KBM-7 (cell line): Measurements from ENCODE around the gene ADAM12.
"Not testable (repeated sequence)": the region's sequence is repeated elsewhere in the genome, so short reads cannot be mapped to it uniquely, and the experiment has no call there.

Source experiments
- DNase-seq: peaks from one replicate; pipeline ENCODE4 v3.0.0-alpha.2; 2015
- in situ Hi-C: fragments of 300-500 bp; cut with MboI; formaldehyde crosslinking; loops from 2 replicates; pipeline ENCODE4 v1.14.3; 2020; ENCODE audit warnings: low sequenced_read_pairs, low pct_unique_long_range_greater_than_20kb, mixed read lengths

Gene ADAM12

GRCh38 chr10:125989791-125990190, 398.5 kb downstream of the ADAM12 start:
- in situ Hi-C loops: loop anchor here (25.0 kb wide), 1 partner anchor 523 kb away; no protein-coding TSS in a partner anchor

DNA sequence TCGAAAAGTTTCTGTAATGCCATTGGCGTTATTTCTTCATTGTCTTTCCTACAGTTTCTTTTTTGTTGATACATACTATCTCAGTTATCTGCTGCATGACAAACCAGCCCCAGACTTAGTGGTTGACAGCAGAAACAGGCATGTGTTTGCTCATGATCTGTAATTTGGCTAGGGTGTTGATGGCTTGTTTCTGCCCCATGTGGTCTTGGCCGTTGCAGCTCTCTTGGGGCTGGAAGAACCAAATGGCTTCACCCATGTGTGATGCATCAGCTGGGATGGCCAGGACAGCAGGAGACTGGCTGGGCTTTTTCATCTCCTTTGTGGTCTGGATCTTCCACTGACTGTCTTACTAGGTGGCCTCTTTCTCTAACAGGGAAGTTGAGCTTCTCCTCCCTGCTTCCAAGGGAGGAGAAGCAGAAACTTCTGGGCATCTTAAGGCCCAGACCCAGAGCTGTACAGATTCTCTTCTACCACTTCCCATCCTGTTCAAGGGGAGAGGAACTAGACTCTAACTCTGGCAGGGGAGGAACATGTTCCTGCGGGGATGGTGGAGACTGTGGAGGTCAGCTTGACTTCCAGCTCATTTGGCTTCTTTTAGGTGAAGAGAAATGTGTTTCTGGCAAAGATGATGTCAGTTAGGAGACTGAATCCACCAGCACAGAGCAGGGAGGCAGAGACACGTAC, 402.6 kb downstream of the ADAM12 start:
- no peak for DNase-seq
- in situ Hi-C loops: loop anchor here (25.0 kb wide), 1 partner anchor 527 kb away; no protein-coding TSS in a partner anchor

More at GRCh38 chr10:125989791-125990190, 398.5 kb downstream of the ADAM12 start:
- DNase-seq: no peak

GRCh38 chr10:125984865-125985495, 403.3 kb downstream of the ADAM12 start:
- no peak for DNase-seq
- in situ Hi-C loops: loop anchor here (25.0 kb wide), 1 partner anchor 527 kb away; no protein-coding TSS in a partner anchor

DNA sequence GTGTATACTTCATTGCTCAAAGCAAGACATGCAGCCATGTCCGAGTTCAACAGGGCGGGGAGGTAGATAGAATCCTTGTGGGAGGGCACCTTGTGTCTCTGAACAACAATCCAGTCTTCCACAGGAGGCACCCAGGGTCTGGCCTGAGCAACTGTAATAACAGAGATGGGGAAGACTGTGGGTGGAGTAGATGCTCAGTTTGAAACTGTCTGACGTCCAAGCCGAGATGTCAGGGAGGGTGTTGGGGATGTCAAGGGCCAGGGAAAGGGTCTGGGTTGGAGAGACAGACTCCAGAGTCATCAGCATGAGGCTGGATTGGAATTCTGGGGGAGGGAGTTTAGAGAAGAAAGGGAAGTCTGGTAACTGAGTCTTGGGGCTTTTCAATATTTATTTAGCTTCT, 403.9 kb downstream of the ADAM12 start:
- no peak for DNase-seq
- in situ Hi-C loops: loop anchor here (25.0 kb wide), 1 partner anchor 528 kb away; no protein-coding TSS in a partner anchor

- in situ Hi-C loops: loop anchor here (25.0 kb wide), 1 partner anchor 529 kb away; no protein-coding TSS in a partner anchor
These were observed 404.6 kb downstream of the ADAM12 start for GRCh38 chr10:125983656-125984055.

GRCh38 chr10:125983161-125983560, 405.1 kb downstream of the ADAM12 start:
- in situ Hi-C loops: loop anchor here (25.0 kb wide), 1 partner anchor 529 kb away; no protein-coding TSS in a partner anchor

More at GRCh38 chr10:125983656-125984055, 404.6 kb downstream of the ADAM12 start:
- DNase-seq: no peak

GRCh38 chr10:125982260-125982948, 405.9 kb downstream of the ADAM12 start:
- peak; percentile 91 for DNase-seq
- in situ Hi-C loops: loop anchor here (25.0 kb wide), 1 partner anchor 530 kb away; no protein-coding TSS in a partner anchor

More at GRCh38 chr10:125983161-125983560, 405.1 kb downstream of the ADAM12 start:
- DNase-seq: no peak

DNA sequence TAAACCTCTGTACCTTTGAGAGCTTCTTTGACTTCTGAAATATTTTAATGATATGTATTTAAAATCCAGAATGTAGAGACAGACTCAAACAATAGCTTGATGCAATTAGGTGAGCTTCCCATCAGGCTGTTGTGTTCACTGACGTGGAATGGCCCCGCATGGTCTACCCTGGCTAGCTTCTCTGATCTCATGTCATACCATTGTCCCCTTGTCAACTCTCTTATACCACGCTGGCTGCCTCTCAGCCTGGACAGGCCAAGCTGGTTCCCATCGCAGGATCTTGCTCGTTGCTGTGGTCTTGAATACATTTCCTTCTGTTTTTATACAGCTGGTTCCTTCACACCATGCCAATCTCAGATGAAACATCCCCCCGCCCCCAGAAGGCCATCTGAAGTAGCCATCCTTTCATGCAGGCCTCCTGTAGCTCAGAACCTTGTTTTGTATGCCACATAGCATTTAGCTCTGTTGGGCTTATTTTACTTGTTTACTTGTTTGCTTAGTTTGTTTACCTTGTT, 407.7 kb downstream of the ADAM12 start:
- in situ Hi-C loops: loop anchor here (25.0 kb wide), 1 partner anchor 532 kb away; no protein-coding TSS in a partner anchor
- DNase-seq: no peak

- in situ Hi-C loops: loop anchor here (25.0 kb wide), 1 partner anchor 532 kb away; no protein-coding TSS in a partner anchor
- no peak for DNase-seq
These were observed 408.3 kb downstream of the ADAM12 start for GRCh38 chr10:125979976-125980375.

- in situ Hi-C loops: loop anchor here (25.0 kb wide), 1 partner anchor 535 kb away; no protein-coding TSS in a partner anchor
- peak; percentile 48 for DNase-seq
These were observed 411.2 kb downstream of the ADAM12 start for GRCh38 chr10:125976960-125977605.

GRCh38 chr10:125970077-125970630, 418.1 kb downstream of the ADAM12 start:
- DNase-seq, in situ Hi-C loops: not testable (repeated sequence)

- DNase-seq: no peak
These were observed 420.7 kb downstream of the ADAM12 start for GRCh38 chr10:125967533-125967932.

DNA sequence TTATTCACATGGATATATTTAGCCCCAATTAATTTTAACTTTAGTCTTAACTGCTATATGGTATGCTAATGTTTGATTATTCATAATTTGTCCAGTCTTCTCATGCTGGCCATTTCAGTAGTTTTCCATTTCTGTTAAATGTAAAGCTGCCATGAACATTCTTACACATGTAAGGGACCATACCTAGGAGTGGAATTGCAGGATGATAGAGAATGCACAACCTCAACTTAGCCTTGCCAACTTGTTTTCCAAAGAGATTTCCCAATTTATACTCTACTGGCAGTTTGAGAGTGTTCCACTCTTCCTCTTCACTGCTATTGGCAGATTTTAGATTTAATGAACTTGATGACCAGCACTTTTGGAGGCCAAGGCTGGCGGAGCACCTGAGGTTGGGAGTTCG, 423.7 kb downstream of the ADAM12 start:
- no peak for DNase-seq
- in situ Hi-C loops: no loop called here

More at GRCh38 chr10:125967533-125967932, 420.7 kb downstream of the ADAM12 start:
- in situ Hi-C loops: no loop called here
